ENCODE measurements around the gene TNFAIP8.
"Not testable (repeated sequence)": the region's sequence is repeated elsewhere in the genome, so short reads cannot be mapped to it uniquely, and the experiment has no call there.

TNFAIP8 gene

GRCh38 chr5:119397518-119398380, 41.9 kb downstream of the TNFAIP8 start:
- DNase-seq, result no peak

- DNase-seq, result no peak
Measured at GRCh38 chr5:119398727-119399466, 43.1 kb downstream of the TNFAIP8 start.

GRCh38 chr5:119400245-119400644, 44.4 kb downstream of the TNFAIP8 start:
- no peak for DNase-seq

GRCh38 chr5:119402081-119402480, 46.3 kb downstream of the TNFAIP8 start:
- no peak for DNase-seq

- no peak for DNase-seq
Measured at GRCh38 chr5:119402555-119402954, 46.7 kb downstream of the TNFAIP8 start.

- no peak for DNase-seq
Measured at GRCh38 chr5:119404033-119404432, 48.2 kb downstream of the TNFAIP8 start.

DNA sequence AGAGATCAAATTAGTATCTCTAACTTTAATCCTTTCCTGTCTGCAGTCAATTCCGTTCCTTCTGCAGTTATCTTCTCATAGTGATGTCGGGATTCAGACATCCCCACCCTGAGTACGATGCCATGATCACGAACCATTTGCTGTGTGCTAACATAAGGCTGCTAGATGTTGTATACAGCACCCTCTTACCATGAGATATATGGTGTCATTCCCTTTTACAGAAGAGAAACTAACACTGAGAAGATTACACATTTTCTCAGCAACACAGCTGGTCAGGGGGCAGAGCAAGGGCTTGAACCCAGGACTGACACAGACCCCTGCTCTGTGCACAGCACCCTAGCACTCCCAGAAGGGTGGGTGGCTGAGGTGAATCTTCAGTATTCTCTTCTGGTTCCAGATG, 49.6 kb downstream of the TNFAIP8 start:
- DNase-seq, result no peak

DNA sequence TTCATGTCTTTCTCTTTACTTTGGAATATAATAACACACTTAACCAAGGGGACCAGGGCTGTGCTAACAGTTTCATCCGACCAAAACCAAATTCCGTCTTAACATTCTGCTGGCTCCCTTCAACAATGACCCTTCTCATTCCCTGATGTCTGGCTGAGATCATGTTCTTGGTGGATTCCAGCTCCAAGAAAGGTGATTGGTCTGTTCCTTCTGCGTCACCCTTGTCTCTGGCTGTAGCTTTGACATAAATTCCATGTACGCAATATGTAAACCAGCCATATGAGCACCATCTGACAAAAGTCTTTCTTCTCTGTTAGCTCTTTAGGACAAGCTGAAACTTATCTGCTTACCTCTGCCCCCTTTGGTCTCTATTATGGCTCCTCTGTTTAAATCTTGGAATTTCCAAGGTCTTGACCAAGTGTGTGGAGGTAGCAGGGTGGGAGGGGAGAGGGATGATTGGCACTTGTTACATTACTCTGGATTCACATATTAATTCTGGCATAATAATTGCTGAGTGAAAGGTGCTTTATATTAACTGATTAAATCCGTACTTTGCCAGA, 50.8 kb downstream of the TNFAIP8 start:
- DNase-seq, result no peak

DNA sequence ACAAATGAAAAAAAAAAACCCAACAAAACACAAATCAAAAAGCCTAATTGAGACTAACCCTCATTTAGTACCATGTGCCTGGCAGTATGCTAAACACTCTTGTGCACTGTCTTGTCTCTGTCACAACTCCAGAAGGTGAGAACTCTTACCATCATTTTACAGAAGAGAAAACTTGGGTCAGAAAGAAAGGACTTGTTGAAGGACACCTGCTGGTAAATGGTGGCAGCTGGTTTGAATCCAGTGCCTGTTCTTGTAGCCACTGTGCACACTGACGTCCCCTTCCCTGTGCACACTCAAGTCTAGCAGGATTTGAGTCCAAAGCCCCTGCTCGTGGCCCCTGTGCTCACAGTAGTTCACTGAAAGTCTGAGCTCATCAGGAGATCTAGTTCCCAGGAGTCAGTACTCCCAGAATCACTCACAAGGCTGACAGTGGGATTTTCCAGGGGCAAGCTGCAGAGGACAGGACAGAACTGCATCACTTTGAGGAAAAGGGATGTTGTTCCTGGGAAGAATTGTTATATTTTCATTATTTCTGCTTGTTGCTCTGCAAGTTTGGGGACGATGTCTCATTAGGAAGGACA, 53.5 kb downstream of the TNFAIP8 start:
- no peak for DNase-seq

- DNase-seq, result no peak
Measured at GRCh38 chr5:119410448-119411159, 54.8 kb downstream of the TNFAIP8 start.

GRCh38 chr5:119411361-119412278, 55.8 kb downstream of the TNFAIP8 start:
- no peak for DNase-seq

GRCh38 chr5:119412279-119413227, 56.7 kb downstream of the TNFAIP8 start:
- no peak for DNase-seq

GRCh38 chr5:119414124-119414734, 58.4 kb downstream of the TNFAIP8 start:
- not testable (repeated sequence) for DNase-seq

DNA sequence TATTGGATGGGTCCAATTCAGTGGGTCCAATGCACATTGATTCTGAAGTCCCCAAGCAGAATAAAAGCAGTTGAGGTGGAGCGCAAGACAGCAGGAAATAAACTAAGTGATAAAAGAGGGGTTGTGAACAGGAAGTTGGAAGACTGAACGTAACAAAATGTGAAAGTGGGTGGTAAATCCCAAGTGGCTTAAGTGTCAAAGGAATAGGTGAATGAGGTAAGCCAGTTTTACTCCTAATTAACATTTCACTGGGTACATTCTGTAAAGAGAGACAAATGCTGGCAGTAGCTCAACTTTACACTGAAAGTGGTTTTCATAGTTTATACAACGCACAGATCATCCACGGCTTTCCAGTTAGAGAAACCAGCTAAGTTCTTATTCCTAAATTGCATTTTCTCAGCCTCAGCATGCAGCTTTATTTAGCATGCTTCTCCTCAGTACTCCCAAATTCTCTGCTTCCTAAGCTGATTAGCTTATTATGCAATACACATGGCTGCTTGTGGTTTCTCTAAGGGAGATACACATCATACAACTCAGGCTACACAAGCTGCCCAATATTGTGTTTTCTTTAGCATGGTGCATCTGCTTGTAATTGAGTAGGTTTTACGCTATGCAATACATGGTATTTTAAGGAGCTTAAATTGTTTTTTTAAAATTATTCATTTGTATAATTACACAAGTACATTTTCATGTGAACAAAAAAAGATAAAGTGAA, 62.2 kb downstream of the TNFAIP8 start:
- no peak for DNase-seq

DNA sequence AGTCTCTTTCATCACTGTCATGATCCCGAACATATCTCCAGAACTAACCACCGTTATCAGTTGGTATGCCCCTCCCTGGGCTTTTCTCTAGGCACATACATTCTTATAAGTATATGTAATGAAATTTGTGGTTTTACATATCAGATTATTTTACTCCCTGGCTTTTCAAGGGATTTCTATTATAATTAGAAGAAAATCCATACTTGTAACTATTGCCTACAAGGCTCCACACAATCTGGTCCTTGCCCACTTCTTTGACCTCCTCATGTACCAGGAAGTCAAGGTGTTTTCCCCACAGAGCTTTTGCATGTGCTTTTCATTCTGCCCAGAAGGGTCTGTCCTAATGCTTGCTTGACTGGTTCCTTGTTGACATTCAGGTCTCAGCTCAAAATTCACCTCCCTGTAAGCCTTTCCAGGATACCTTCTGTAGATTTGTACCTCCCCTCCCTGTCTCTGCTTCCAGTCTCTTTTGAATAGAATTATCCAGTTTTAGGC, 62.8 kb downstream of the TNFAIP8 start:
- no peak for DNase-seq

GRCh38 chr5:119420169-119420568, 64.3 kb downstream of the TNFAIP8 start:
- DNase-seq, result no peak

- DNase-seq, result no peak
Measured at GRCh38 chr5:119426057-119426456, 70.2 kb downstream of the TNFAIP8 start.

DNA sequence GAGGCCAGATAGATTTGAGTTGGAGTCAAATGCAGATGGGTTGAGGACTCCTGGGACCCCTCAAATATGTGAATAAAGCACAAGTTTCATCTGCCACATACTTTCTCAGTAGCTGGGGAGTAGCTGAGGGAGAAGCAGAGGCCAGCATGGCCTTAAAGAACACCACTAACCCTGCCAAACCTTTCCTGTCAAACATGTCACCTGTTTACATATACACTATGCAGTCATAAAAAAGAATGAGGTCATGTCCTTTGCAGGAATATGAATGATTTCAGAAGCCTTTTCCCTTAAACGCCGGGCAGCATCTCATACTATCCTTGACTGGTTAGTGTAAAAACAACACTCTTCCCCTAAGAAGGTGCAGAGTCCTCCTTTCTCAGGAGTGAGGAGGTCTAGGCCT, 71.2 kb downstream of the TNFAIP8 start:
- DNase-seq, result no peak

DNA sequence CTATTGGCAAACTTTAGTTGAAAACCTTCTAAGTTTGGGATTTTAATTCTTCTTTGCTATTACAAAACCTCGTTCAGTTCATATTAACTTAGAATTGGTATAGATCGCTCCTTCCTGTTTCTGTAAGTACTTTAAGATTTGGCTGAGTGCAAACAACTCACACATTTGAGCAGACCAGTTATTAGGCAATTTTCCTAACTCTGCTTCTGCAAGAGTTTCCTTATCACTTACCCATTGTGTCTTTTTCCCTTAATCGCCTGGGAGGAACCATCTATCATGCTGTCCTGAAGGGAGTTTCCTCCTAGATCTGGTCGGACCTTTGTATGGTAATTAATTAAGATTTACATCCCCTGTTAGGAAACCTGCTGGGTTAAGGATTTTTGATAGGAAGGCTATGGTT, 71.8 kb downstream of the TNFAIP8 start:
- not testable (repeated sequence) for DNase-seq

Data from stimulated activated CD4-positive, alpha-beta T cell treated with anti-CD3 and anti-CD28 coated beads, Interleukin-4, amount 100 ng/mL, for 1 hour (primary cell).